ENCODE measurements around the gene NCKAP5L.
"Not testable (repeated sequence)": the region's sequence is repeated elsewhere in the genome, so short reads cannot be mapped to it uniquely, and the experiment has no call there.

The NCKAP5L gene

GRCh38 chr12:49798248-49798647, 30.0 kb downstream of the NCKAP5L start:
- no peak for DNase-seq

GRCh38 chr12:49797449-49797776, 30.8 kb downstream of the NCKAP5L start:
- no peak for DNase-seq

- DNase-seq = no peak
Observed at GRCh38 chr12:49796606-49797448, 31.4 kb downstream of the NCKAP5L start.

GRCh38 chr12:49796155-49796554, 32.1 kb downstream of the NCKAP5L start:
- DNase-seq = no peak

- no peak for DNase-seq
Observed at GRCh38 chr12:49795654-49796105, 32.5 kb downstream of the NCKAP5L start.

GRCh38 chr12:49794811-49795653, 33.2 kb downstream of the NCKAP5L start:
- no peak for DNase-seq

GRCh38 chr12:49794021-49794420, 34.2 kb downstream of the NCKAP5L start:
- DNase-seq = no peak

GRCh38 chr12:49793620-49794019, 34.6 kb downstream of the NCKAP5L start:
- DNase-seq = no peak

- DNase-seq = no peak
Observed at GRCh38 chr12:49792976-49793580, 35.1 kb downstream of the NCKAP5L start.

GRCh38 chr12:49792181-49792970, 35.8 kb downstream of the NCKAP5L start:
- DNase-seq = no peak

GRCh38 chr12:49791700-49792099, 36.5 kb downstream of the NCKAP5L start:
- no peak for DNase-seq

GRCh38 chr12:49790741-49791555, 37.3 kb downstream of the NCKAP5L start:
- no peak for DNase-seq

GRCh38 chr12:49789992-49790391, 38.2 kb downstream of the NCKAP5L start:
- DNase-seq = no peak

- no peak for DNase-seq
Observed at GRCh38 chr12:49787672-49788071, 40.5 kb downstream of the NCKAP5L start.

GRCh38 chr12:49784756-49785409, 43.3 kb downstream of the NCKAP5L start:
- no peak for DNase-seq

- DNase-seq = no peak
Observed at GRCh38 chr12:49783917-49784676, 44.1 kb downstream of the NCKAP5L start.

- not testable (repeated sequence) for DNase-seq
Observed at GRCh38 chr12:49780914-49781313, 47.3 kb downstream of the NCKAP5L start.

GRCh38 chr12:49779581-49779980, 48.6 kb downstream of the NCKAP5L start:
- no peak for DNase-seq

GRCh38 chr12:49777800-49778748, 50.1 kb downstream of the NCKAP5L start:
- DNase-seq = peak; percentile 69
